ENCODE measurements around the gene FAM217B. TPM values are rescaled to one million over a fixed set of nuclear protein-coding genes. Genes with fewer than 3 reads are reported as not detected.

The FAM217B gene
- total RNA-seq, 4 donors from 2014 or later: 9.0 to 34.3 (median 12.3) TPM

DNA sequence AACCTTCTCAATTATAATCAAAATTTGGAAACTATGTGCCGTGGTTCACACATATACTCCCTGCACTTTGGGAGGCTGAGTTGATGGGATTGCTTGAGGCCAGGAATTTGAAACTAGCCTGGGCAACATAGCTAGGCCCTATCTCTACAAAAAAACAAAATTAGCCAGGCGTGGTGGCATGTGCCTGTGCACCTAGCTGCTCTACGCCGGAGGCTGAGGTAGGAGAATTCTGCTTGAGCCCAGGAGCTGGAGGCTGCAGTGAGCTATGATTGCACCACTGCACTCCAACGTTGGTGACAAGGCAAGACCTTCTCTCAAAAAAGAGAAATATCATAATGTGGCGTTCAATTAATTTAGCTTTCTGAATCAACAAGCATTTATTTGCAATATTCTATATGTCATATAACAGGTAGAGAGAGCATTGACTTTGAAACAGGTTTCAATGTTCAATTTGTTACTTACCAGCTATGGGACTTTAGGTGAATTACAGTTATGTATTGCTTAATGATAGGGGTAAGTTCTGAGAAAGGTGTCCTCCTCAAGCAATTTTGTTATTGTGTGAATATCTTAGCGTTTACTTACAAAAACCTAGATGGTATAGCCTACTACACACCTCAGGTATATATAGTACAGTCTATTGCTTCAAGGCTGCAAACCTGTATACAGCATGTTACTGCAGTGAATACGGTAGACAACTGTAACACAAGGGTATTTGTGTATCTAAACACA lies 4.6 kb upstream of the FAM217B start:
- no peak overlapping the region for H3K4me3 ChIP-seq
- no peaks in the 10 kb centered on the region for H3K9me3 ChIP-seq
- TF ChIP-seq EP300 (IDR thresholded peaks at IDR 0.05) (no peak), POLR2A (IDR thresholded peaks at IDR 0.05) (no peak)
- TF ChIP-seq, protein P1, sequence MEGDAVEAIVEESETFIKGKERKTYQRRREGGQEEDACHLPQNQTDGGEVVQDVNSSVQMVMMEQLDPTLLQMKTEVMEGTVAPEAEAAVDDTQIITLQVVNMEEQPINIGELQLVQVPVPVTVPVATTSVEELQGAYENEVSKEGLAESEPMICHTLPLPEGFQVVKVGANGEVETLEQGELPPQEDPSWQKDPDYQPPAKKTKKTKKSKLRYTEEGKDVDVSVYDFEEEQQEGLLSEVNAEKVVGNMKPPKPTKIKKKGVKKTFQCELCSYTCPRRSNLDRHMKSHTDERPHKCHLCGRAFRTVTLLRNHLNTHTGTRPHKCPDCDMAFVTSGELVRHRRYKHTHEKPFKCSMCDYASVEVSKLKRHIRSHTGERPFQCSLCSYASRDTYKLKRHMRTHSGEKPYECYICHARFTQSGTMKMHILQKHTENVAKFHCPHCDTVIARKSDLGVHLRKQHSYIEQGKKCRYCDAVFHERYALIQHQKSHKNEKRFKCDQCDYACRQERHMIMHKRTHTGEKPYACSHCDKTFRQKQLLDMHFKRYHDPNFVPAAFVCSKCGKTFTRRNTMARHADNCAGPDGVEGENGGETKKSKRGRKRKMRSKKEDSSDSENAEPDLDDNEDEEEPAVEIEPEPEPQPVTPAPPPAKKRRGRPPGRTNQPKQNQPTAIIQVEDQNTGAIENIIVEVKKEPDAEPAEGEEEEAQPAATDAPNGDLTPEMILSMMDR (IDR thresholded peaks at IDR 0.05): no peak
- H3K27ac ChIP-seq: no peak overlapping the region
- 89 to 91% methylated on average over 8 of the region's 8 CpGs for WGBS, 2 donors
- no peaks in the 10 kb centered on the region for H3K27me3 ChIP-seq
- no peaks in the 10 kb centered on the region for H3K36me3 ChIP-seq
- H3K4me1 ChIP-seq: peaks cover 0 to 54% (median 22%) of the 10 kb centered on the region in 4 donors
- DNase-seq (ENCODE audit: low spot score in 2 of 2): no peak

DNA sequence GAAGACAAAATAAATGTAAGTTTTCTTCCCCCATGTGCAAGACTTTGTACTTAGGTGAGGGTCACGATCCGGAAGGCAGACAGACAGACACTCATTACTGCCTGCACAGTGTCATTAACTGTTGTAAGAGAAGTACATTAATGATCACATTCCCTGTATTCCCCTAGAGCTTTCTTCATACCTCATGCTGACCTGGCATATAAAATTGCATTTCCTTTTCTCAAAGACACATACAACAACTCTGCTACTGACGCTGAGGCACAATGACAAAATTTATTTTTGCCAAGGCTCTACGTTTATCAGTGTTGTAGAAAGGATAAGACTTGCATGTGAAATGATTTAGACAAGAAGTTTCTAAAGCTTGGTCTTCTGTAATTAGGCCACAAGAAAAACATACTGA lies 3.8 kb upstream of the FAM217B start:
- H3K4me3 ChIP-seq: no peak overlapping the region
- WGBS, 2 donors: 62 to 70% methylated on average over 4 of the region's 4 CpGs
- no peaks in the 10 kb centered on the region for H3K36me3 ChIP-seq
- TF ChIP-seq, protein P1 (IDR thresholded peaks at IDR 0.05): no peak
- TF ChIP-seq EP300 (IDR thresholded peaks at IDR 0.05): no peak
- no peaks in the 10 kb centered on the region for H3K9me3 ChIP-seq
- H3K27me3 ChIP-seq: no peaks in the 10 kb centered on the region
- H3K27ac ChIP-seq: no peak overlapping the region
- no peak for DNase-seq (ENCODE audit: low spot score in 2 of 2)
- H3K4me1 ChIP-seq: peaks cover 0 to 60% (median 28%) of the 10 kb centered on the region in 4 donors

DNA sequence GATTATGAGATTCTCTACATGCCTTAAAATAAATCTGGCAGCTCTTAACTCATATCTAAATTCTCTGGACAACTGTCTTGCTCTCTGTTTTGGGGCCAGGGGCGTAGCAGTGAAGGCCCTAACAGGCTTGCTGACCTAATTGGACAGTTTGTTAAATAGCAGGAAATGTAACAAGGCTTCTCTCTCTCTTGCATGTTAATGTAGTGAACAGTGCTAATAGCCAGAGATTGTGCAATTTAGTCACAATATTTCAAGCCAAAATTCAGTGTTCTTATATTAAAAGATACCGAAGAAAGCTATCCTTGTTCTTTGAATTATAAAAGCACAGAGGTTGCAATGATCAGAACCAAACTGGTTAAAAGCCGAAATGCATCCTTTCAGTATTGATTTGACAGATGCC lies 3.0 kb upstream of the FAM217B start:
- Histone ChIP-seq H3K27me3 (no peaks in the 10 kb centered on the region), H3K27ac (no peak overlapping the region), H3K9me3 (no peaks in the 10 kb centered on the region), H3K4me1 (peaks cover 0 to 68% (median 33%) of the 10 kb centered on the region in 4 donors), H3K36me3 (peaks cover 0 to 1% (median 0%) of the 10 kb centered on the region in 3 donors), H3K4me3 (no peak overlapping the region)
- 50 to 53% methylated on average over 3 of the region's 3 CpGs for whole genome bisulfite sequencing, 2 donors
- no peak for DNase-seq (ENCODE audit: low spot score in 2 of 2)
- no peak for TF ChIP-seq EP300 (IDR thresholded peaks at IDR 0.05)
- TF ChIP-seq POLR2A (IDR thresholded peaks at IDR 0.05): no peak
- TF ChIP-seq, protein P1 (IDR thresholded peaks at IDR 0.05): no peak

DNA sequence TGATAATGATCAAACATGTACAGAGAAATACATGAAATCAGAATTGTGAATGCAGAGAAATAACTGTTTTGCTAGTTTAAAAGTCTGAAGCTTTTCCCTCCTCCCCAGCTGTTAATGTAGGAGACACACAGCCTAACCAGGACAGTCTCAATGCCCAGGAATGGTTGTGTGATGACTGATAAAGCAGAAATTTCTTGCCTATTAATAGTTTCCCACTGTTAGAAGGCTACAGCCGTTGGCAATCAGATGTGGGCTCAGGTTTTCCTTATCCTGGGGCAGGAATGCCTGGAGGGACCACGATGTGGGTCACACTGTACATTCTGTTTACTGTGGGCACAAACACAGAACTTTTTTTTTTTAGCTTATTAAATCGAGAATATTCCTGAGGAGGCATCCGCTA lies 2.0 kb upstream of the FAM217B start:
- TF ChIP-seq, protein P1 (IDR thresholded peaks at IDR 0.05): no peak
- no peak for TF ChIP-seq EP300 (IDR thresholded peaks at IDR 0.05)
- no peak for TF ChIP-seq POLR2A (IDR thresholded peaks at IDR 0.05)
- Histone ChIP-seq H3K4me3 (peak overlapping the region in 1 of 4 donors; percentile 85), H3K27ac (peak overlapping the region in 2 of 4 donors; percentile 26 to 27), H3K9me3 (no peaks in the 10 kb centered on the region), H3K27me3 (no peaks in the 10 kb centered on the region), H3K4me1 (peaks cover 0 to 76% (median 36%) of the 10 kb centered on the region in 4 donors), H3K36me3 (peaks cover 0 to 12% (median 0%) of the 10 kb centered on the region in 3 donors)
- no peak for DNase-seq (ENCODE audit: low spot score in 2 of 2)
- WGBS, 2 donors: 49 to 50% methylated on average over 4 of the region's 4 CpGs

DNA sequence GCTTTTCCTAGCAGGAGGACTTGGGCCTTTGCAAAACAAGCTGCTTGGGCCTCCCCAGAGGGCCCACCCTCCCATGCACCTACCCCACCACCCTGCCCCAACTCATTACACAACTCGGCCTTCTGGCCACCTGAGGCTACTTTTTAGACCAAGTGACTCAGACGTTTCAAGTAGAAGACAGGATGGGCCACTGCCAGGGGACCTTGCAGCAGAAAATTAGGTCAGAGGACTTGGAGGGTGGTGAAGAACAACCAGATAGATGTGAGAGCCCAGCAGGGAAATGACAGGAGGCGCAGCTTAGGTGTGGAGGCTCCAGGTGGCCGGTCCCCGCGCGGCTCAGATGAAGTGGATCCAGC lies 1.5 kb upstream of the FAM217B start:
- peaks cover 0 to 15% (median under 1%) of the 10 kb centered on the region in 3 donors for H3K36me3 ChIP-seq
- no peaks in the 10 kb centered on the region for H3K27me3 ChIP-seq
- no peak for DNase-seq (ENCODE audit: low spot score in 2 of 2)
- H3K4me3 ChIP-seq: peak overlapping the region in 2 of 4 donors; percentile 75 to 85
- WGBS, 2 donors: 74 to 81% methylated on average over 7 of the region's 7 CpGs
- peaks cover 0 to 73% (median 36%) of the 10 kb centered on the region in 4 donors for H3K4me1 ChIP-seq
- peak overlapping the region in 2 of 4 donors; percentile 26 to 90 for H3K27ac ChIP-seq
- TF ChIP-seq EP300 (IDR thresholded peaks at IDR 0.05) (no peak), POLR2A (IDR thresholded peaks at IDR 0.05) (no peak)
- TF ChIP-seq, protein P1 (IDR thresholded peaks at IDR 0.05): no peak
- no peaks in the 10 kb centered on the region for H3K9me3 ChIP-seq
